Fibroblast of lung (primary cell): ENCODE measurements around the gene PSMD8.

Source experiments
- EZH2 ChIP-seq: IDR thresholded peaks from 2 replicates; pipeline ENCODE4 v1.5.1; 2012; ENCODE audit warnings: low read length, control low read depth, mild to moderate bottlenecking; ENCODE audit errors: missing control alignments
- TF ChIP-seq, protein P1 (sequence below), 2 donors: IDR thresholded peaks in 1 of 2; conservative IDR thresholded peaks in 1 of 2; 1 replicate in 1 of 2; 2 replicates in 1 of 2; pipeline ENCODE4 v1.5.1; 2011 to 2012; ENCODE audit warnings: low read length in 2 of 2, control low read depth in 1 of 2, inconsistent platforms in 1 of 2, low read depth in 1 of 2, mild to moderate bottlenecking in 1 of 2

DNA sequence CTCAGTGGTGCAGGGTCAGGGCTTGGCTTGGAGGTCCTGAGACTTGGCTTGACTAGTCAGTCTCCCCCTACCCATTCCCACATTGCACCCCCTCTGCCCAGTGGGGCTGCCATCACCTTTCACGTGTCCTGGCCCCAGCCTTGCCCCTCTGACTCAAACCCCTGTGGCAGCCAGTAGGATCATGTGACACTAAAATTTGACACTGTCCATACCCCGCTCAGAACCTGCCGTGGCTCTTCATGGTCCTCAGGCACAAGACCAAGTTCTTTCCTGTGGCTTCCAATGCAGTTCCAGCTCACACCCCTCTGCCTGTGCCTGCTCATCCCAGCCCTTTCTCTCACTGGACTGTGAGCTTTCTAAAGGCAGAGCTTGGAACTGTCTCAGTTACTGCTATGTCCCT is 2.2 kb downstream of the PSMD8 start:
- TF ChIP-seq, protein P1, sequence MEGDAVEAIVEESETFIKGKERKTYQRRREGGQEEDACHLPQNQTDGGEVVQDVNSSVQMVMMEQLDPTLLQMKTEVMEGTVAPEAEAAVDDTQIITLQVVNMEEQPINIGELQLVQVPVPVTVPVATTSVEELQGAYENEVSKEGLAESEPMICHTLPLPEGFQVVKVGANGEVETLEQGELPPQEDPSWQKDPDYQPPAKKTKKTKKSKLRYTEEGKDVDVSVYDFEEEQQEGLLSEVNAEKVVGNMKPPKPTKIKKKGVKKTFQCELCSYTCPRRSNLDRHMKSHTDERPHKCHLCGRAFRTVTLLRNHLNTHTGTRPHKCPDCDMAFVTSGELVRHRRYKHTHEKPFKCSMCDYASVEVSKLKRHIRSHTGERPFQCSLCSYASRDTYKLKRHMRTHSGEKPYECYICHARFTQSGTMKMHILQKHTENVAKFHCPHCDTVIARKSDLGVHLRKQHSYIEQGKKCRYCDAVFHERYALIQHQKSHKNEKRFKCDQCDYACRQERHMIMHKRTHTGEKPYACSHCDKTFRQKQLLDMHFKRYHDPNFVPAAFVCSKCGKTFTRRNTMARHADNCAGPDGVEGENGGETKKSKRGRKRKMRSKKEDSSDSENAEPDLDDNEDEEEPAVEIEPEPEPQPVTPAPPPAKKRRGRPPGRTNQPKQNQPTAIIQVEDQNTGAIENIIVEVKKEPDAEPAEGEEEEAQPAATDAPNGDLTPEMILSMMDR (conservative IDR thresholded peaks at IDR 0.05 in 1 of 2, IDR thresholded peaks at IDR 0.05 in 1 of 2; ENCODE audit: low read depth in 1 of 2, low read length in 2 of 2) = no peak
- no peak for TF ChIP-seq EZH2
